VCaP (cell line): ENCODE measurements around the gene ADAMTSL2.
A peak's percentile ranks its signal among the peaks of the same experiment; 100 is the strongest.

Source experiments
- H3K27ac ChIP-seq: fragments of 450-650 bp; 2 replicates; pipeline ENCODE4 v1.5.1; 2017
- TF ChIP-seq, protein P1 (sequence below): fragments of 450-650 bp; conservative IDR thresholded peaks from 2 replicates; pipeline ENCODE4 v1.5.1; 2017; ENCODE audit warnings: mild to moderate bottlenecking, moderate library complexity

Gene ADAMTSL2

DNA sequence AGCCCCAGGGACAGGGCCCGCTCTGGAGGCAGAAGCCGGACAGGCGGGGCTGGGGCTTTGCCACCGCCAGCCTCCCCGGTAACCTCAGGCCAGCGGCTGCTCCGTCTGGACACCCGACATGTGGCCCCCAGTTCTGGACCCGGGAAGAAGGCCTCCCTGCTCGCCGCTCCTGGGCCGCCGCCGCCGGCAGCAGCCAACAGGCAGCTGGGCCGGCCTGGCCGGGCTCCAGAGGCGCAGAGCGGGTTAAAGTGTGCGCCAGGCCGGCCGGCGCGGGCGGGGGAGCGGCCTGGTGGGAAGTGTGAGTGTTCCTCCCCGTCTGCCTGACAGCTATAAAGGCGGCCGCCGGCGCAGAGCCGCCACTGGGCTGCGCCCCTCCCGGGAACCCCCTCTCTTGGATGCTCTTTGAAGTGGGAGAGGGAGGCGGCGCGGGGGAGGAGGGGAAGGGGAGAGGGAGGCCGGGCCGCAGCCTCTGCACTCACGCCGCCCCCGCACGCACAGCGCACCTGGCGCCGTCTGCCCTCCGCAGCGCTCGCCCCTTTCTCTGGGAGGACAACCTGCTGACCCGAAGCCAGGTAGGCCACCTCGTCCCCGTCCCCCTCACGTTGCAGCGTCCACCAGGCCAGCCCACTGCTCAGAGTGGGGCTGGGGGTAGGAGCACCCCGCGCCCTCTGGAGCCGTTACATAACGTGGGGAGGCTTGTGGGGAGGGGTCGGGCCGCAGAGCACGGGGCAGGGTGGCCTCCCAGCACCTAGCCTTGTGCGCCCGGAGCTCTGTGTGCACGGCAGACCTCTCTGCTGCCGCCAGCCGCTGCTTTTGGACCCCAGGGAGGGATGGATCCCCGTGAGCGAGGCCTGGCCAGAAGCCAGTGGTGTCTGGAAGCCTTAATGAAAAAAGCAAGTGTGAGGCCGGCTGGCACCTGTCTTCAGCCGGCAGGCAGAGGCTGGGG, at the start of gene ADAMTSL2:
TSS of gene ADAMTSL2 (plus strand) at position 359 of the 946 bp plus-strand sequence. CDS start 2,009 bp downstream, outside the sequence.
- TF ChIP-seq, protein P1, sequence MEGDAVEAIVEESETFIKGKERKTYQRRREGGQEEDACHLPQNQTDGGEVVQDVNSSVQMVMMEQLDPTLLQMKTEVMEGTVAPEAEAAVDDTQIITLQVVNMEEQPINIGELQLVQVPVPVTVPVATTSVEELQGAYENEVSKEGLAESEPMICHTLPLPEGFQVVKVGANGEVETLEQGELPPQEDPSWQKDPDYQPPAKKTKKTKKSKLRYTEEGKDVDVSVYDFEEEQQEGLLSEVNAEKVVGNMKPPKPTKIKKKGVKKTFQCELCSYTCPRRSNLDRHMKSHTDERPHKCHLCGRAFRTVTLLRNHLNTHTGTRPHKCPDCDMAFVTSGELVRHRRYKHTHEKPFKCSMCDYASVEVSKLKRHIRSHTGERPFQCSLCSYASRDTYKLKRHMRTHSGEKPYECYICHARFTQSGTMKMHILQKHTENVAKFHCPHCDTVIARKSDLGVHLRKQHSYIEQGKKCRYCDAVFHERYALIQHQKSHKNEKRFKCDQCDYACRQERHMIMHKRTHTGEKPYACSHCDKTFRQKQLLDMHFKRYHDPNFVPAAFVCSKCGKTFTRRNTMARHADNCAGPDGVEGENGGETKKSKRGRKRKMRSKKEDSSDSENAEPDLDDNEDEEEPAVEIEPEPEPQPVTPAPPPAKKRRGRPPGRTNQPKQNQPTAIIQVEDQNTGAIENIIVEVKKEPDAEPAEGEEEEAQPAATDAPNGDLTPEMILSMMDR = no peak
- H3K27ac ChIP-seq = peak within 1 kb of the TSS; percentile 55; the same call in 1 of the 2 replicates

DNA sequence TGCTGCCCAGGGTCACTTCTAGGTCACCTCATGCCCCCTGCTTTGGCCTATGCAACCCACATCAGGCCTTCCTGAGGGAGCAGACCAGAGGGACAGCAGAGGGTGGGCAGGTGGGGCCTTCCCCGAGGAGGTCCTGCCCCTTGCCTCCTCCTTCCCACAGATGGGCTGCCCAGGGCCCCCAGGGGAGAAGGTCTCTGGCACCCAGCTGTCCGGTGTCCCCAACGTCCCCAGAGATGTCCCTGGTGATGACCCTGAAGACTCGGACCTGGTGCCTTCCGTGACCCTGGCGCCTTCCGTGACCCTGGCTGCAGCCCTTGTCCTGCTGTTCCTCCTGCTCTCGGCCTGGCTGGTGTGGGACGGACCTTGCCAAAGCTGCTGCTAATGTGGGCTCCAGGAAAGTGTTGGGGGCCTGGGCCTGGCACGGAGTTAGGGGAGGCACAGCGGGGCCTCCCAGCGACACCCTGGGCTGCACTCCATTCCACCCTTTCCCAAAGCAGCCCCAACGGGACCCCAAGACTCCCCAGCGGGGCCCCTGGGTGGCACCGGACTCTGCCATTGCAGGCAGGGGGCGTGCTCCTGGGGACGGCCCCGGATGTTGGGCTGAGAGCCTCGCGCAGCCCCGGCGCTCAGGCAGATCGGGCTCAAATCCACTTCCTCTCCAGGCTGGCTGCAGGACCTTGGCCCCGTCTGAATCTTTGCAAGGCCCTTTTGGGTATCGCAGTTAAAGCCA, 48.8 kb upstream of the ADAMTSL2 start:
- TF ChIP-seq, protein P1 = no peak
- H3K27ac ChIP-seq = peak overlapping the region; percentile 90

DNA sequence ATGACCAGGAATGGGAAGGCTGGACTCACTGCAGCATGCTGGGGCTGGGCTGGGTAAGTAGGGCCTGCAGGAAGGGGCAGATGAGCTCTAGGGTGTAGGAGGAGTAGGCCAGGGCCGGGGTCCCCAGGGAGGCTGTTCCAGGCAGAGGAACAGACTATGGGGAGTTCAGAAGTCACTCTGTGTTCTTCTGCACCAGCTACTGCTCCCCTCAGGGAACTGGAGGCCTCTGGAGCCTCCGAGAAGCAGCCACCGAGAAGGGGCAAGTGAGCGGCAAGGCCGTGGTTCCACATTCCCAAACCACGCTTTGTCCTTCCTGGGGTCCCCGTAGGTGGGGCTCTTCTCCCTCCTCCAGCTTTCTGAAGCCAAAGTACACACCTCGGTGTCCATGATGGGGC, 47.2 kb upstream of the ADAMTSL2 start:
- H3K27ac ChIP-seq = no peak overlapping the region
- TF ChIP-seq, protein P1 = no peak

DNA sequence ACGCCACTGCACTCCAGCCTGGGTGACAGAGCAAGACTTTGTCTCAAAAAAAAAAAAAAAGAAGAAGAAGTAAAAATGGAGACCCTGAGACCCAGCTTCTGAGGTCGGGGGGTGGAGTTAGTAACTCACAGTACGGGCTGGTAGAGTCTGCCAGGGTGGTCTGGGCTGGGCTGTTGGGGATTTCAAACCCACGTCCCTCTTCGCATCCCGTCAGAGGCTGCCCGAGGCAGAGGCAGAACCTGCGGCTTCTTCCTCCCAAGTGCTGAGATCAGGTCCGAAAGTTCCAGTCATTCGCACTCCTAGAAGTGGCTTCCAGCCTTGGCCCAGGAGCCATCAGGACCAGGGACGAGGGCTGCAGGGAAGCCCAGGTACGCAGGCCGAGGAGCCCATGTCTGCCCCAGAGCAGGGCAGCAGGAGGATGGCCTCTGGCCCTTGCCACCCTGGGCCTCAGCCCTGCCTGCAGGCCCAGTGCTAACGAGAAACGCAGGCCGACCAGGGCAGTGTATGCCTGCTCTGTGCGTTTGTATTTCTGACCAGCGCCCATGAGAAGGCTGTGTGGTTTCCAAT, 45.7 kb upstream of the ADAMTSL2 start:
- TF ChIP-seq, protein P1 = no peak

DNA sequence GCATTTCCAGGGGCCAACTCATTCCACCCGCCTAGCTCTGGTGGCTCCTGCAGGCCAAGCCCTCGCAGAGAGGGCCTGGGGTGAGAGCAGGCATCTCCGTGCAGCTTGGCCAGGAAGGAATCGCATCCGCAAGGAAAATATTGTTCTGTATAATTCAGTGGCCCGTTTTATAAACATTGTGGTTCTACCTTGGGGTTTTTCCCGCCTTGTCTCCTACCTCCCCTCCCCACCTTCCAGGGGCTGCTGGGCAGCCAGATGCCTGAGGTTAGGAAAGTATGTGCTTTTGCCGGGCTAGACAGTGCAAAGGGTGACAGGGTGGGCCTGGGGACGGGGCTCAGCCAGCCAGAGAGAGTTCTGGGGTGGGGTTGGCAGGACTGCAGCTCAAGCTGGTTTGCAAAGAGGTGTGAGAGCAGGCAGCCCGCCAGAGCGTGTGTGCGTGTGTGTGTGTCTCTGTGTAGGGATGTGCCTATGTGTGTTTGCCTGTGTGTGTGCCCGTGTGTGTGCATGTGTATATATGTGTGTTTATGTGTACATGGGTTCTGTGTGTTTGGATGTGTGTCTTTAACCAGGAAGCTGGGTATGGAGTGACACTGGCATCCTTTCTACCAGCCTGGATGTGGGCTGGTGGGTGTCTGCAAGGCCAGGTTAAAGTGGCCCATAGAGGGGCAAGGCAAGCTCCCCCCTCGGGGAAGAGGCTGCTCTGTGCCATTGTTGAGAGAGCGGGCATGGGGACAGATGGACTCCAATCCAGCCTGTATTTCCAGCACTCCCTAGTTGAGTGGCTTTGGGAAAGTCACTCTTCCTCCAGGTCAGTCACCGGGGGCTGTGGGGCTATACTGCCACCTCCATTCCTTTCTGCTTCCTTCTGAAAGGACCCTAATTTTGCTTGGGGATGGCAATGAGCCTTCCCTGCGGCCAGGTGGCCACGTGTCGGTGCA, 45.0 kb upstream of the ADAMTSL2 start:
- TF ChIP-seq, protein P1 = no peak
- no peak overlapping the region for H3K27ac ChIP-seq

More for the DNA sequence above, 45.7 kb upstream of the ADAMTSL2 start:
- no peak overlapping the region for H3K27ac ChIP-seq

DNA sequence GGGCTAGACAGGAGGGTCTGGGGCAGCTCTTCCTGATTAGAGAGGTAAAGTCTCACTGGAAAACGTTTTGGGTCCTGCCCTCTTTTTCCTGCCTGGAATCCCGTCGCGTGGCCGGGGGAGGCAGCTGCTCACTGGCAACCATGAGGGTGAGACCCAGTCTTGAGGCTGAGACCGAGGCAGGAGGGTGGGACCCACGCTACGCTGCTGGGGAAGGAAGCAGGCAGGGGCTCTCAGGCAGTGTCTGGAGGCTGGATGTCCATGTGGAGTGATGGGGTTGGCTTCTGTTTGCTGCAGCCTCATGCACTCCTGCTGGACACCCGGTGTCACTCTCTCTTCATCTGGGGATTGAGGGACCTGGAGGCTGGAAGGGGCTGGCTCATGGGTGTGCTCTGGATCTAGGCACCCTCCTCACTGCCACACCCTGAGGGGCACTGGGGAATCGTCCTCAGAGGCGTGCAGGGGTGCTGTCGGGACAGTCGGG, 44.3 kb upstream of the ADAMTSL2 start:
- H3K27ac ChIP-seq = no peak overlapping the region

More for the DNA sequence above, 44.3 kb upstream of the ADAMTSL2 start:
- TF ChIP-seq, protein P1 = no peak
